IMR-90 (cell line): ENCODE data around the gene BLTP3A. TPM values are rescaled to one million over a fixed set of nuclear protein-coding genes. Genes with fewer than 3 reads are reported as not detected.

Experiments used
- ATAC-seq: fragments of 200-7000 bp; cut with Tn5 transposase; 2 replicates; pipeline ENCODE4 v1.9.1; 2020; ENCODE audit warnings: low read depth, mild to moderate bottlenecking, moderate library complexity
- BruUV-seq: library from RNA; stranded (reverse); fragments of 400-500 nt; replicated peaks from 2 replicates; lab custom pipeline; 2021; lab: Mats Ljungman, UMichigan
- CTCF ChIA-PET: fragments of 300-600 bp; formaldehyde crosslinking; extraction: SDS; loops from one replicate; lab custom pipeline; 2021; ENCODE audit warnings: antibody characterized with exemption; lab: Yijun Ruan, JAX
- POLR2A ChIA-PET: fragments of 300-600 bp; sonication (Branson Sonifier 250); formaldehyde crosslinking; loops from one replicate; lab custom pipeline; 2022; ENCODE audit warnings: antibody characterized with exemption; ENCODE audit not compliant: unreplicated experiment; lab: Charles Lee
- DNase-seq: peaks from one replicate; pipeline ENCODE4 v3.0.0; 2013
- H2AFZ ChIP-seq: replicated peaks from 2 replicates; pipeline ENCODE3; 2013; ENCODE audit warnings: low read length, mild to moderate bottlenecking; ENCODE audit not compliant: poor library complexity
- H2AK5ac ChIP-seq: 2 replicates; pipeline ENCODE4 v1.6.1; 2013; ENCODE audit warnings: low read depth, low read length, inconsistent platforms
- H2AK9ac ChIP-seq: replicated peaks from 2 replicates; pipeline ENCODE3; 2013; ENCODE audit warnings: mild to moderate bottlenecking, low read depth, low read length, moderate library complexity; ENCODE audit not compliant: poor library complexity
- H2BK120ac ChIP-seq: 2 replicates; pipeline ENCODE4 v1.6.1; 2013; ENCODE audit warnings: low read depth, low read length, inconsistent platforms
- H2BK15ac ChIP-seq: 3 replicates; pipeline ENCODE4 v1.6.1; 2013; ENCODE audit warnings: low read depth, low read length, inconsistent platforms
- H2BK20ac ChIP-seq: 2 replicates; pipeline ENCODE4 v1.6.1; 2013; ENCODE audit warnings: low read depth, mild to moderate bottlenecking, inconsistent platforms, low read length, moderate library complexity
- H2BK5ac ChIP-seq: 2 replicates; pipeline ENCODE4 v1.6.1; 2013; ENCODE audit warnings: mild to moderate bottlenecking, low read depth, low read length, inconsistent platforms; ENCODE audit not compliant: poor library complexity, severe bottlenecking
- H3K14ac ChIP-seq: replicated peaks from 2 replicates; pipeline ENCODE4 v1.6.1; 2013; ENCODE audit warnings: low read depth, low read length, inconsistent platforms
- H3K18ac ChIP-seq: 2 replicates; pipeline ENCODE4 v1.6.1; 2013; ENCODE audit warnings: low read depth, low read length, control low read depth
- H3K23ac ChIP-seq: 2 replicates; pipeline ENCODE4 v1.6.1; 2013; ENCODE audit warnings: low read depth, low read length, inconsistent platforms
- H3K27ac ChIP-seq: 2 replicates; pipeline ENCODE4 v1.5.1; 2013; ENCODE audit warnings: mild to moderate bottlenecking, control low read depth, low read length; ENCODE audit not compliant: insufficient read depth
- H3K27me3 ChIP-seq: 2 replicates; pipeline ENCODE4 v1.6.1; 2013; ENCODE audit warnings: low read length; ENCODE audit not compliant: control insufficient read depth, insufficient read depth
- H3K36me3 ChIP-seq: 2 replicates; pipeline ENCODE4 v1.6.1; 2013; ENCODE audit warnings: low read length, mixed read lengths; ENCODE audit not compliant: control insufficient read depth, insufficient read depth
- H3K4ac ChIP-seq: 2 replicates; pipeline ENCODE4 v1.6.1; 2013; ENCODE audit warnings: low read depth, low read length, inconsistent platforms
- H3K4me1 ChIP-seq: 2 replicates; pipeline ENCODE4 v1.6.1; 2013; ENCODE audit warnings: low read length, mixed read lengths; ENCODE audit not compliant: control insufficient read depth, insufficient read depth
- H3K4me2 ChIP-seq: 2 replicates; pipeline ENCODE4 v1.6.1; 2013; ENCODE audit warnings: low read depth, mild to moderate bottlenecking, control low read depth, low read length, moderate library complexity
- H3K4me3 ChIP-seq: 2 replicates; pipeline ENCODE4 v1.5.1; 2013; ENCODE audit warnings: low read depth, mild to moderate bottlenecking, control low read depth, low read length, moderate library complexity; ENCODE audit not compliant: insufficient read depth
- H3K56ac ChIP-seq: 2 replicates; pipeline ENCODE4 v1.6.1; 2013; ENCODE audit warnings: low read length, inconsistent platforms; ENCODE audit not compliant: insufficient read depth; ENCODE audit errors: extremely low read depth
- H3K79me1 ChIP-seq, 2 experiments: 2 replicates each; pipeline ENCODE4 v1.6.1; 2013; ENCODE audit warnings: low read length in 2 of 2, inconsistent platforms in 1 of 2, low read depth in 1 of 2
- H3K9ac ChIP-seq: 2 replicates; pipeline ENCODE4 v1.6.1; 2013; ENCODE audit warnings: low read depth, low read length, control low read depth
- H3K9me1 ChIP-seq: 2 replicates; pipeline ENCODE4 v1.6.1; 2013; ENCODE audit warnings: low read length, inconsistent platforms; ENCODE audit not compliant: insufficient read depth
- H3K9me3 ChIP-seq: 2 replicates; pipeline ENCODE4 v1.6.1; 2013; ENCODE audit warnings: low read length; ENCODE audit not compliant: control insufficient read depth, insufficient read depth
- H4K20me1 ChIP-seq: 2 replicates; pipeline ENCODE4 v1.6.1; 2013; ENCODE audit warnings: low read length, inconsistent platforms; ENCODE audit not compliant: insufficient read depth
- H4K5ac ChIP-seq: 2 replicates; pipeline ENCODE4 v1.6.1; 2013; ENCODE audit warnings: mild to moderate bottlenecking, low read depth, low read length, control low read depth
- H4K8ac ChIP-seq, 2 experiments: 2 replicates each; pipeline ENCODE4 v1.6.1; 2013; ENCODE audit warnings: low read depth in 2 of 2, low read length in 2 of 2, control low read depth in 1 of 2, inconsistent platforms in 1 of 2
- H4K91ac ChIP-seq: 2 replicates; pipeline ENCODE4 v1.6.1; 2013; ENCODE audit warnings: low read depth, low read length, inconsistent platforms; ENCODE audit not compliant: insufficient read depth
- BHLHE40 ChIP-seq: fragments of 150-350 bp; IDR thresholded peaks from 2 replicates; pipeline ENCODE4 v1.6.1; 2016; ENCODE audit warnings: mild to moderate bottlenecking, low read depth, low read length
- CEBPB ChIP-seq: IDR thresholded peaks from 2 replicates; pipeline ENCODE4 v1.6.1; 2012; ENCODE audit warnings: low read depth, low read length, improper control_type of control experiment
- CHD1 ChIP-seq: IDR thresholded peaks from 2 replicates; pipeline ENCODE4 v1.6.1; 2012; ENCODE audit warnings: low read depth, low read length, improper control_type of control experiment
- CTCF ChIP-seq: conservative IDR thresholded peaks from 2 replicates; pipeline ENCODE4 v1.5.1; 2012; ENCODE audit warnings: mild to moderate bottlenecking, low read depth, low read length, improper control_type of control experiment
- ELK1 ChIP-seq: fragments of 150-350 bp; IDR thresholded peaks from 2 replicates; pipeline ENCODE4 v1.6.1; 2016; ENCODE audit warnings: low read depth, mild to moderate bottlenecking, low read length, moderate library complexity, borderline replicate concordance
- FOS ChIP-seq: fragments of 150-350 bp; IDR thresholded peaks from 2 replicates; pipeline ENCODE4 v1.6.1; 2016; ENCODE audit warnings: low read depth, low read length
- MAFK ChIP-seq: IDR thresholded peaks from 2 replicates; pipeline ENCODE4 v1.6.1; 2012; ENCODE audit warnings: low read depth, low read length, improper control_type of control experiment
- MAZ ChIP-seq: IDR thresholded peaks from 2 replicates; pipeline ENCODE4 v1.6.1; 2012; ENCODE audit warnings: low read depth, mild to moderate bottlenecking, low read length, improper control_type of control experiment, moderate library complexity, borderline replicate concordance
- MXI1 ChIP-seq: IDR thresholded peaks from 2 replicates; pipeline ENCODE4 v1.6.1; 2012; ENCODE audit warnings: low read depth, mild to moderate bottlenecking, low read length, moderate library complexity, borderline replicate concordance
- NFE2L2 ChIP-seq: fragments of 150-350 bp; IDR thresholded peaks from 2 replicates; pipeline ENCODE4 v1.6.1; 2016; ENCODE audit warnings: low read depth, mild to moderate bottlenecking, low read length
- POLR2A ChIP-seq: IDR thresholded peaks from 2 replicates; pipeline ENCODE4 v1.6.1; 2012; ENCODE audit warnings: mild to moderate bottlenecking, low read depth, low read length
- RAD21 ChIP-seq: IDR thresholded peaks from 2 replicates; pipeline ENCODE4 v1.6.1; 2012; ENCODE audit warnings: low read length, improper control_type of control experiment
- RCOR1 ChIP-seq: IDR thresholded peaks from 2 replicates; pipeline ENCODE4 v1.6.1; 2012; ENCODE audit warnings: mild to moderate bottlenecking, low read length, improper control_type of control experiment; ENCODE audit not compliant: insufficient replicate concordance
- RFX5 ChIP-seq: IDR thresholded peaks from 2 replicates; pipeline ENCODE4 v1.8.0; 2012; ENCODE audit warnings: low read depth, mild to moderate bottlenecking, low read length, moderate library complexity
- SMC3 ChIP-seq: fragments of 150-350 bp; IDR thresholded peaks from 2 replicates; pipeline ENCODE4 v1.6.1; 2016; ENCODE audit warnings: low read depth, mild to moderate bottlenecking, antibody characterized with exemption, low read length, moderate library complexity
- USF2 ChIP-seq: fragments of 150-350 bp; IDR thresholded peaks from 2 replicates; pipeline ENCODE4 v1.6.1; 2017; ENCODE audit warnings: mild to moderate bottlenecking, antibody characterized with exemption, low read length, low read depth
- WGBS, 2 experiments: methylation state at CpG; one replicate each; pipeline versions ENCODE4 v1.1.5 to v1.1.7; 2013; ENCODE audit warnings: missing lambda C conversion rate in 2 of 2; ENCODE audit not compliant: insufficient read length in 1 of 2; ENCODE audit errors: extremely low coverage in 2 of 2; 5-methylcytosine and 5-hydroxymethylcytosine counted together
- dilution Hi-C: fragments of 300-500 bp; cut with HindIII; formaldehyde crosslinking; loops from one replicate; pipeline ENCODE4 v1.14.3; 2018; ENCODE audit warnings: low sequenced_read_pairs; ENCODE audit not compliant: unreplicated experiment
- in situ Hi-C: fragments of 300-500 bp; cut with MboI; formaldehyde crosslinking; loops from 3 replicates; pipeline ENCODE4 v1.14.3; 2019; ENCODE audit warnings: low sequenced_read_pairs, inconsistent platforms, mixed read lengths
- intact Hi-C: fragments of 100-400 bp; cut with micrococcal nuclease; formaldehyde crosslinking; loops from 2 replicates; pipeline ENCODE4 v1.10.0; 2022
- polyA plus RNA-seq, 3 experiments: library from polyadenylated mRNA; depleted of rRNA; stranded (reverse); fragments of >200 nt; gene quantifications; 2 replicates each; pipeline ENCODE4 v1.2.3, GENCODE V29; 2012; ENCODE audit warnings: low replicate concordance in 1 of 3
- total RNA-seq: library from RNA; depleted of rRNA; stranded (reverse); fragments of >200 nt; gene quantifications from 2 replicates; pipeline ENCODE4 v1.2.3, GENCODE V29; 2012

The BLTP3A gene
- total and polyA plus RNA-seq, 2 of the 4 experiments (the other 2 are of a cell fraction) = 3.0 to 4.7 TPM

- dilution Hi-C loops (no loop called here), intact Hi-C loops (no loop called here), in situ Hi-C loops (no loop called here)
- Histone ChIP-seq H3K4me3 (no peak overlapping the region), H2BK5ac (no peak overlapping the region), H3K9me3 (no peaks in the 10 kb centered on the region), H4K20me1 (no peaks in the 10 kb centered on the region; the same call in 1 of the 2 replicates), H2AK9ac (no peak overlapping the region), H3K14ac (no peak overlapping the region), H2BK120ac (no peak overlapping the region), H3K36me3 (peaks cover 17% of the 10 kb centered on the region), H3K56ac (no peak overlapping the region), H3K9me1 (no peaks in the 10 kb centered on the region), H2AFZ (no peak overlapping the region), H4K91ac (no peak overlapping the region), H3K23ac (no peak overlapping the region), H2BK20ac (no peak overlapping the region), H3K27ac (no peak overlapping the region), H4K5ac (no peak overlapping the region), H2AK5ac (no peak overlapping the region), H3K4me2 (no peak overlapping the region), H4K8ac (no peak overlapping the region), H3K4me1 (no peaks in the 10 kb centered on the region), H3K4ac (no peak overlapping the region), H3K9ac (no peak overlapping the region), H3K79me1 (peaks cover 11 to 12% of the 10 kb centered on the region in 2 experiments), H3K27me3 (no peaks in the 10 kb centered on the region), H3K18ac (no peak overlapping the region), H2BK15ac (no peak overlapping the region)
- POLR2A ChIA-PET = no interaction called here
- CTCF ChIA-PET = no interaction called here
- no CpG with 5 or more reads among the region's 2 CpGs for WGBS, 2 experiments
- TF ChIP-seq MXI1 = no peak
- TF ChIP-seq BHLHE40 = no peak
- no peak for TF ChIP-seq FOS
- no peak for TF ChIP-seq CTCF
- no peak for TF ChIP-seq USF2
- TF ChIP-seq NFE2L2 = no peak
- no peak for TF ChIP-seq SMC3
- no peak for TF ChIP-seq RFX5
- TF ChIP-seq ELK1 = no peak
- TF ChIP-seq MAZ = no peak
- TF ChIP-seq RAD21 = no peak
- TF ChIP-seq CHD1 = no peak
- TF ChIP-seq MAFK = no peak
- TF ChIP-seq POLR2A = no peak
- no peak for TF ChIP-seq RCOR1
- no peak for TF ChIP-seq CEBPB
- DNase-seq (no peak), ATAC-seq (no peak)
- no TSS peak for BruUV-seq
Observed at GRCh38 chr6:34774967-34775366, 16.9 kb upstream of the BLTP3A start.
